HCT116 (cell line): ENCODE measurements around the gene TMEM192. TPM values are rescaled to one million over a fixed set of nuclear protein-coding genes. Genes with fewer than 3 reads are reported as not detected.

Experiments used
- ATAC-seq: fragments of 200-7000 bp; cut with Tn5 transposase; 2 replicates; pipeline ENCODE4 v1.9.1; 2020; ENCODE audit warnings: mild to moderate bottlenecking, moderate library complexity
- BruUV-seq: library from RNA; stranded (reverse); fragments of 400-500 nt; replicated peaks from 2 replicates; lab custom pipeline; 2021; lab: Mats Ljungman, UMichigan
- CTCF ChIA-PET: fragments of 300-600 bp; sonication (Branson Sonifier 250); formaldehyde crosslinking; loops from one replicate; lab custom pipeline; 2021; ENCODE audit warnings: antibody characterized with exemption; lab: Charles Lee
- POLR2A ChIA-PET: fragments of 300-600, 350-600 bp; sonication (Branson Sonifier 250); formaldehyde crosslinking; loops from one replicate; lab custom pipeline; 2021; ENCODE audit warnings: antibody characterized with exemption; lab: Charles Lee
- RAD21 ChIA-PET, 2 experiments: fragments of 300-600 bp; sonication (Branson Sonifier 250); formaldehyde crosslinking; loops; one replicate each; lab custom pipeline; 2023; ENCODE audit warnings: low total read pairs in 2 of 2; ENCODE audit not compliant: uncharacterized antibody in 2 of 2, unreplicated experiment in 2 of 2, low non-redundant PET in 1 of 2; lab: Charles Lee
- DNase-seq: peaks from one replicate; pipeline ENCODE4 v3.0.0-alpha.2; 2010; ENCODE audit warnings: low read depth, low spot score
- H2AFZ ChIP-seq: fragments of 200-600 bp; shearing (Covaris generic), sonication (generic); 2 replicates; pipeline ENCODE4 v1.6.1; 2017; ENCODE audit warnings: low read depth, mixed run types, mixed read lengths, antibody characterized with exemption, low read length; ENCODE audit not compliant: poor library complexity, severe bottlenecking
- H3K27ac ChIP-seq: 2 replicates; pipeline ENCODE4 v1.5.1; 2012; ENCODE audit warnings: low read depth, low read length
- H3K27me3 ChIP-seq: fragments of 200-600 bp; sonication (generic); 2 replicates; pipeline ENCODE4 v1.6.1; 2016; ENCODE audit warnings: mixed run types, low read length, mixed read lengths; ENCODE audit not compliant: insufficient read depth
- H3K36me3 ChIP-seq, 2 experiments: fragments of 200-500 bp in 1 of 2; fragments of 200-600 bp in 1 of 2; sonication (Bioruptor generic) in 1 of 2; sonication (generic) in 1 of 2; 2 replicates each; pipeline versions ENCODE4 v1.5.1 to v1.6.1; 2014 to 2016; ENCODE audit warnings: low read length in 2 of 2, inconsistent platforms in 1 of 2, mixed read lengths in 1 of 2, mixed run types in 1 of 2; ENCODE audit not compliant: insufficient read depth in 2 of 2, control insufficient read depth in 1 of 2
- H3K4me1 ChIP-seq, 2 experiments: fragments of 200-600 bp in 1 of 2; sonication (generic) in 1 of 2; 2 replicates each; pipeline versions ENCODE4 v1.5.1 to v1.6.1; 2012 to 2017; ENCODE audit warnings: low read length in 2 of 2, inconsistent platforms in 1 of 2, mild to moderate bottlenecking in 1 of 2, mixed read lengths in 1 of 2, mixed run types in 1 of 2, moderate library complexity in 1 of 2; ENCODE audit not compliant: insufficient read depth in 2 of 2, control insufficient read depth in 1 of 2
- H3K4me2 ChIP-seq: fragments of 200-600 bp; sonication (generic); 2 replicates; pipeline ENCODE4 v1.6.1; 2017; ENCODE audit warnings: mixed run types, low read length, mixed read lengths
- H3K4me3 ChIP-seq, 2 experiments: fragments of 200-600 bp in 1 of 2; sonication (generic) in 1 of 2; replicated peaks in 1 of 2; 2 replicates each; pipeline ENCODE4 v1.5.1; 2011 to 2016; ENCODE audit warnings: low read length in 2 of 2, control low read depth in 1 of 2, low read depth in 1 of 2, mild to moderate bottlenecking in 1 of 2, mixed read lengths in 1 of 2, mixed run types in 1 of 2
- H3K79me2 ChIP-seq: fragments of 200-600 bp; sonication (generic); 2 replicates; pipeline ENCODE4 v1.6.1; 2017; ENCODE audit warnings: mild to moderate bottlenecking, mixed run types, low read length, moderate library complexity, mixed read lengths; ENCODE audit not compliant: insufficient read depth
- H3K9ac ChIP-seq: fragments of 200-600 bp; sonication (generic); 2 replicates; pipeline ENCODE4 v1.6.1; 2016; ENCODE audit warnings: low read length, mixed read lengths
- H3K9me2 ChIP-seq: fragments of 200-600 bp; sonication (generic), shearing (Covaris generic); 2 replicates; pipeline ENCODE4 v1.6.1; 2017; ENCODE audit warnings: mixed run types, mild to moderate bottlenecking, moderate library complexity; ENCODE audit not compliant: insufficient read depth
- H3K9me3 ChIP-seq, 2 experiments: fragments of 200-500 bp in 1 of 2; fragments of 200-600 bp in 1 of 2; sonication (Bioruptor generic) in 1 of 2; sonication (generic) in 1 of 2; 2 replicates each; pipeline ENCODE4 v1.6.1; 2014 to 2017; ENCODE audit warnings: low read length in 2 of 2, mixed read lengths in 2 of 2, inconsistent platforms in 1 of 2, low read depth in 1 of 2, mild to moderate bottlenecking in 1 of 2, mixed run types in 1 of 2, moderate library complexity in 1 of 2; ENCODE audit not compliant: control insufficient read depth in 1 of 2, insufficient read depth in 1 of 2
- H4K20me1 ChIP-seq: fragments of 200-600 bp; sonication (generic), shearing (Covaris generic); 2 replicates; pipeline ENCODE4 v1.6.1; 2017; ENCODE audit warnings: mixed run types, mild to moderate bottlenecking, moderate library complexity; ENCODE audit not compliant: insufficient read depth
- CBX3 ChIP-seq: IDR thresholded peaks from 2 replicates; pipeline ENCODE4 v1.6.1; 2012; ENCODE audit warnings: low read depth
- ELF1 ChIP-seq: IDR thresholded peaks from 2 replicates; pipeline ENCODE4 v1.6.1; 2012; ENCODE audit warnings: low read depth, borderline replicate concordance
- EZH2 ChIP-seq: fragments of 200-600 bp; sonication (generic); IDR thresholded peaks from 2 replicates; pipeline ENCODE4 v1.6.1; 2017; ENCODE audit warnings: antibody characterized with exemption, mixed run types
- FOSL1 ChIP-seq: IDR thresholded peaks from 2 replicates; pipeline ENCODE4 v1.6.1; 2012; ENCODE audit warnings: low read depth
- POLR2A ChIP-seq: IDR thresholded peaks from 2 replicates; pipeline ENCODE4 v1.7.0; 2011; ENCODE audit warnings: borderline replicate concordance; ENCODE audit not compliant: insufficient read depth, insufficient read length; ENCODE audit errors: extremely low read depth
- REST ChIP-seq: IDR thresholded peaks from 2 replicates; pipeline ENCODE4 v1.6.1; 2012; ENCODE audit warnings: low read depth
- TCF7L2 ChIP-seq: IDR thresholded peaks from 2 replicates; pipeline ENCODE4 v1.7.0; 2011; ENCODE audit warnings: borderline replicate concordance, inconsistent platforms; ENCODE audit not compliant: insufficient read depth, insufficient read length; ENCODE audit errors: extremely low read depth
- ZNF274 ChIP-seq: fragments of 200-500 bp; sonication (Bioruptor generic); IDR thresholded peaks from 2 replicates; pipeline ENCODE4 v1.6.1; 2014; ENCODE audit warnings: mild to moderate bottlenecking, low read depth, low read length, inconsistent platforms
- intact Hi-C: fragments of 100-400 bp; cut with micrococcal nuclease; formaldehyde crosslinking; loops from 2 replicates; pipeline ENCODE4 v1.10.0; 2022
- total RNA-seq: library from RNA; stranded (reverse); gene quantifications from one replicate; pipeline ENCODE4 v1.2.1, GENCODE V29; 2021; ENCODE audit not compliant: unreplicated experiment

The TMEM192 gene
- total RNA-seq, 1 experiment from 2014 or later, result 13.1 TPM

- Histone ChIP-seq H3K36me3 (no peaks in the 10 kb centered on the region), H3K79me2 (no peaks in the 10 kb centered on the region), H3K27me3 (no peaks in the 10 kb centered on the region), H4K20me1 (no peaks in the 10 kb centered on the region), H3K4me1 (peaks cover 6 to 7% of the 10 kb centered on the region in 2 experiments; a peak in 3 of 4 replicates), H3K9me2 (no peaks in the 10 kb centered on the region)
- RAD21 ChIA-PET, result no interaction called here
- CTCF ChIA-PET, result interaction anchor here (0.9 kb wide), 1 partner anchor 13 kb away, joined by 3 read pairs; no protein-coding TSS in a partner anchor
- POLR2A ChIA-PET, result no interaction called here
- no peak for TF ChIP-seq CBX3
- no peak for TF ChIP-seq FOSL1
- no peak for TF ChIP-seq REST
- TF ChIP-seq EZH2, result no peak
- no peak for TF ChIP-seq ELF1
- no peak for TF ChIP-seq ZNF274
- no peak for TF ChIP-seq POLR2A
- no peak for TF ChIP-seq TCF7L2
- TF ChIP-seq, all 23 proteins: peak for 0
- no peak overlapping the region for H3K9ac ChIP-seq
- no peak for ATAC-seq
- no peaks in the 10 kb centered on the region for H3K9me3 ChIP-seq
- no TSS peak for BruUV-seq
- intact Hi-C loops, result no loop called here
- H3K4me2 ChIP-seq, result no peak overlapping the region
- no peak overlapping the region for H3K27ac ChIP-seq
- no peak for DNase-seq
- peak overlapping the region; percentile 45 for H2AFZ ChIP-seq
- H3K4me3 ChIP-seq, result no peak overlapping the region
These were observed 5.7 kb upstream of the TMEM192 start for GRCh38 chr4:165118256-165118909.
